Measurements from ENCODE around the gene TEX9.

- TF ChIP-seq CTCF (IDR thresholded peaks at IDR 0.05) (no peak), POLR2A (IDR thresholded peaks at IDR 0.05; ENCODE audit: low read depth) (no peak)
Observed at GRCh38 chr15:56349554-56349953, 15.7 kb upstream of the TEX9 start.

Measured in esophagus muscularis mucosa (tissue), 3 donors.